Natural killer cell (primary cell): ENCODE data around the gene PLXNA2. TPM values are rescaled to one million over a fixed set of nuclear protein-coding genes. Genes with fewer than 3 reads are reported as not detected.

Source experiments
- ATAC-seq, 3 donors: fragments of 150-1000 bp in 2 of 3; fragments of 200-7000 bp in 1 of 3; cut with Tn5 transposase; 1 replicate in 1 of 3; 2 replicates in 2 of 3; pipeline ENCODE4 v1.10.0; 2021; ENCODE audit warnings: mild to moderate bottlenecking in 2 of 3, moderate library complexity in 2 of 3
- DNase-seq, 2 donors: peaks; one replicate each; pipeline versions ENCODE4 v3.0.0 to v3.0.0-alpha.2; 2013 to 2021; ENCODE audit warnings: mixed read lengths in 1 of 2
- H3K27ac ChIP-seq: one replicate; pipeline ENCODE4 v1.5.1; 2013; ENCODE audit warnings: mild to moderate bottlenecking, low read length
- H3K27me3 ChIP-seq: one replicate; pipeline ENCODE4 v1.6.1; 2013; ENCODE audit warnings: low read length; ENCODE audit not compliant: control insufficient read depth, insufficient read depth
- H3K36me3 ChIP-seq: one replicate; pipeline ENCODE4 v1.6.1; 2013; ENCODE audit warnings: low read length; ENCODE audit not compliant: control insufficient read depth, insufficient read depth
- H3K4me1 ChIP-seq: one replicate; pipeline ENCODE4 v1.6.1; 2013; ENCODE audit warnings: low read length; ENCODE audit not compliant: control insufficient read depth, insufficient read depth
- H3K4me3 ChIP-seq: one replicate; pipeline ENCODE4 v1.5.1; 2013; ENCODE audit warnings: low read length
- H3K9me3 ChIP-seq: one replicate; pipeline ENCODE4 v1.6.1; 2013; ENCODE audit warnings: low read length; ENCODE audit not compliant: control insufficient read depth, insufficient read depth
- H3K27ac Mint-ChIP-seq, 2 donors: one replicate each; pipeline ENCODE4 v1.8.0; 2022; ENCODE audit warnings: mild to moderate bottlenecking in 2 of 2, mixed read lengths in 2 of 2, moderate library complexity in 1 of 2
- H3K27me3 Mint-ChIP-seq, 2 donors: one replicate each; pipeline ENCODE4 v1.8.0; 2022; ENCODE audit warnings: low read depth in 2 of 2, mixed read lengths in 2 of 2
- H3K36me3 Mint-ChIP-seq: one replicate; pipeline ENCODE4 v1.8.0; 2022; ENCODE audit warnings: mixed read lengths
- H3K4me1 Mint-ChIP-seq, 2 donors: one replicate each; pipeline ENCODE4 v1.8.0; 2022; ENCODE audit warnings: mixed read lengths in 2 of 2
- H3K4me3 Mint-ChIP-seq: one replicate; pipeline ENCODE4 v1.8.0; 2022; ENCODE audit warnings: mild to moderate bottlenecking, moderate library complexity, mixed read lengths
- H3K9me3 Mint-ChIP-seq, 2 donors: one replicate each; pipeline ENCODE4 v1.8.0; 2022; ENCODE audit warnings: mixed read lengths in 2 of 2
- CTCF ChIP-seq: fragments of 200-600 bp; IDR thresholded peaks from one replicate; pipeline ENCODE4 v1.8.0; 2022; ENCODE audit warnings: antibody characterized with exemption
- WGBS: methylation state at CpG from one replicate; pipeline ENCODE4 v1.1.7; 2013; ENCODE audit warnings: missing lambda C conversion rate; ENCODE audit not compliant: insufficient coverage; 5-methylcytosine and 5-hydroxymethylcytosine counted together
- intact Hi-C: fragments of 100-400 bp; cut with micrococcal nuclease; formaldehyde crosslinking; loops from one replicate; pipeline ENCODE4 v1.14.2; 2022
- total RNA-seq, 4 donors: library from RNA; stranded (reverse); fragments of 120-200 nt in 1 of 4; gene quantifications; one replicate each; pipeline versions ENCODE4 v1.2.3 to v1.2.4, GENCODE V29; 2013 to 2022

Gene PLXNA2
- total RNA-seq, 3 donors from 2014 or later (not counting 1 experiment from before 2014, with no cell fraction given) = 2.8 to 8.4 (median 2.8) TPM

GRCh38 chr1:208158640-208159554 lies 85.3 kb downstream of the PLXNA2 start:
- Histone ChIP-seq H3K27me3 (no peaks in the 10 kb centered on the region), H3K4me3 (no peak overlapping the region), H3K27ac (no peak overlapping the region), H3K9me3 (no peaks in the 10 kb centered on the region), H3K4me1 (no peaks in the 10 kb centered on the region), H3K36me3 (no peaks in the 10 kb centered on the region)
- 72% methylated on average over 6 of the region's 8 CpGs for WGBS
- intact Hi-C loops = no loop called here
- DNase-seq = no peak
- no peak overlapping the region for H3K4me3 Mint-ChIP-seq
- peaks cover 14 to 31% of the 10 kb centered on the region in 2 donors for H3K27me3 Mint-ChIP-seq
- no peaks in the 10 kb centered on the region for H3K36me3 Mint-ChIP-seq
- TF ChIP-seq CTCF = no peak
- ATAC-seq = no peak
- H3K27ac Mint-ChIP-seq = no peak overlapping the region
- no peaks in the 10 kb centered on the region for H3K9me3 Mint-ChIP-seq
- no peaks in the 10 kb centered on the region for H3K4me1 Mint-ChIP-seq

- WGBS = 64% methylated on average over 2 of the region's 3 CpGs
- TF ChIP-seq CTCF = no peak
- H3K27ac Mint-ChIP-seq = no peak overlapping the region
- H3K27ac ChIP-seq = no peak overlapping the region
- H3K36me3 Mint-ChIP-seq = no peaks in the 10 kb centered on the region
- ATAC-seq (no peak), DNase-seq (no peak)
- intact Hi-C loops = no loop called here
- H3K27me3 ChIP-seq = no peaks in the 10 kb centered on the region
- no peaks in the 10 kb centered on the region for H3K4me1 ChIP-seq
- no peak overlapping the region for H3K4me3 Mint-ChIP-seq
- no peak overlapping the region for H3K4me3 ChIP-seq
- H3K27me3 Mint-ChIP-seq = peaks cover 9 to 20% of the 10 kb centered on the region in 2 donors
- no peaks in the 10 kb centered on the region for H3K9me3 ChIP-seq
- no peaks in the 10 kb centered on the region for H3K36me3 ChIP-seq
- no peaks in the 10 kb centered on the region for H3K4me1 Mint-ChIP-seq
- H3K9me3 Mint-ChIP-seq = no peaks in the 10 kb centered on the region
Measured at GRCh38 chr1:208157769-208158168, 86.4 kb downstream of the PLXNA2 start.

- no peaks in the 10 kb centered on the region for H3K9me3 Mint-ChIP-seq
- H3K27ac Mint-ChIP-seq = no peak overlapping the region
- 60% methylated on average over 2 of the region's 2 CpGs for WGBS
- no peaks in the 10 kb centered on the region for H3K36me3 Mint-ChIP-seq
- Histone ChIP-seq H3K36me3 (no peaks in the 10 kb centered on the region), H3K27ac (no peak overlapping the region), H3K9me3 (no peaks in the 10 kb centered on the region), H3K4me1 (no peaks in the 10 kb centered on the region), H3K4me3 (no peak overlapping the region), H3K27me3 (no peaks in the 10 kb centered on the region)
- intact Hi-C loops = no loop called here
- DNase-seq (no peak), ATAC-seq (no peak)
- peaks cover 6 to 9% of the 10 kb centered on the region in 2 donors for H3K27me3 Mint-ChIP-seq
- H3K4me3 Mint-ChIP-seq = no peak overlapping the region
- TF ChIP-seq CTCF = no peak
- H3K4me1 Mint-ChIP-seq = no peaks in the 10 kb centered on the region
Measured at GRCh38 chr1:208156741-208157140, 87.4 kb downstream of the PLXNA2 start.
